Measurements from ENCODE around the gene AEN.

Gene AEN

GRCh38 chr15:88653200-88654064 lies 32.3 kb downstream of the AEN start:
- H4K5ac ChIP-seq (ENCODE audit: low read length) = no peak overlapping the region
- H3K9ac ChIP-seq (ENCODE audit: low read length) = no peak overlapping the region
- H3K4ac ChIP-seq (ENCODE audit: low read depth, low read length) = no peak overlapping the region
- no peak overlapping the region for H2AK5ac ChIP-seq (ENCODE audit: low read length)
- H3K56ac ChIP-seq (ENCODE audit: low read length) = no peak overlapping the region
- no peak overlapping the region for H3K4me3 ChIP-seq (ENCODE audit: low read length)
- no peak overlapping the region for H2BK120ac ChIP-seq (ENCODE audit: low read depth, low read length)
- H3K4me2 ChIP-seq (ENCODE audit: low read length) = no peak overlapping the region
- no peak overlapping the region for H4K8ac ChIP-seq (ENCODE audit: low read depth, low read length)
- H3K18ac ChIP-seq (ENCODE audit: low read length) = no peak overlapping the region
- no peaks in the 10 kb centered on the region for H3K36me3 ChIP-seq (ENCODE audit: control insufficient read depth, insufficient read depth, low read length)
- no peaks in the 10 kb centered on the region for H3K27me3 ChIP-seq (ENCODE audit: insufficient read depth, low read length, poor library complexity)
- H3K27ac ChIP-seq (ENCODE audit: low read depth, low read length) = no peak overlapping the region
- no peaks in the 10 kb centered on the region for H3K4me1 ChIP-seq (ENCODE audit: control insufficient read depth, low read depth, low read length)
- DNase-seq = no peak
- WGBS (ENCODE audit: extremely low coverage, insufficient coverage, low lambda C conversion rate) = no CpG with 5 or more reads among the region's 13 CpGs
- H2BK15ac ChIP-seq (replicated peaks; ENCODE audit: low read depth) = no peak overlapping the region
- H2BK5ac ChIP-seq (ENCODE audit: low read length) = no peak overlapping the region
- no peak overlapping the region for H3K23ac ChIP-seq (ENCODE audit: low read length)
- no peaks in the 10 kb centered on the region for H3K79me1 ChIP-seq (ENCODE audit: low read length)
- no peaks in the 10 kb centered on the region for H3K79me2 ChIP-seq (ENCODE audit: control insufficient read depth, insufficient read depth, low read length)

- Histone ChIP-seq H2AK5ac (ENCODE audit: low read length) (no peak overlapping the region), H3K4me2 (ENCODE audit: low read length) (no peak overlapping the region)
These were observed 33.4 kb downstream of the AEN start for GRCh38 chr15:88654430-88655102.

DNA sequence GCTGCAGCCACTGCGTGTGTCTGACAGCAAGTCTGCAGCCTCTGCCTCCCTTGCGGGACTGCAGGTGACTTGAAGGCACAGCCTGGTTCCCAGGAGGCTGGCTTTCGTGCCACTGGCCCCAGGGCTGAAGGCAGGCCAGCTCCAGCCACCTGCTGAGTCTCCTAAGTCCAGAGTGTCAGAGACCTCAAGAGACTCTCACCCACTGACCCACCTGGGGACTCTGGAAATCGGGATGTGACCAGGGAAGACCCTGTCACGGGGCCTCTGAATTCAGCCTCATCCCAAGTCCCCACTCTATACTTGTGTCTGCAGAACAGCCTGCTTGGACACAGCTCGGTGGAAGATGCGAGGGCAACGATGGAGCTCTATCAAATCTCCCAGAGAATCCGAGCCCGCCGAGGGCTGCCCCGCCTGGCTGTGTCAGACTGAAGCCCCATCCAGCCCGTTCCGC lies 34.0 kb downstream of the AEN start:
- H3K56ac ChIP-seq (ENCODE audit: low read length) = no peak overlapping the region
- no peak overlapping the region for H3K4me2 ChIP-seq (ENCODE audit: low read length)
- H3K36me3 ChIP-seq (ENCODE audit: control insufficient read depth, insufficient read depth, low read length) = no peaks in the 10 kb centered on the region
- H3K79me2 ChIP-seq (ENCODE audit: control insufficient read depth, insufficient read depth, low read length) = no peaks in the 10 kb centered on the region
- H3K4ac ChIP-seq (ENCODE audit: low read depth, low read length) = no peak overlapping the region
- no peak overlapping the region for H2AK5ac ChIP-seq (ENCODE audit: low read length)
- no peak overlapping the region for H3K18ac ChIP-seq (ENCODE audit: low read length)
- H3K4me3 ChIP-seq (ENCODE audit: low read length) = no peak overlapping the region
- H3K4me1 ChIP-seq (ENCODE audit: control insufficient read depth, low read depth, low read length) = no peaks in the 10 kb centered on the region
- H4K5ac ChIP-seq (ENCODE audit: low read length) = no peak overlapping the region
- H2BK120ac ChIP-seq (ENCODE audit: low read depth, low read length) = no peak overlapping the region
- no peaks in the 10 kb centered on the region for H3K79me1 ChIP-seq (ENCODE audit: low read length)
- no peaks in the 10 kb centered on the region for H3K27me3 ChIP-seq (ENCODE audit: insufficient read depth, low read length, poor library complexity)
- DNase-seq = no peak
- H2BK5ac ChIP-seq (ENCODE audit: low read length) = no peak overlapping the region
- no peak overlapping the region for H2BK15ac ChIP-seq (replicated peaks; ENCODE audit: low read depth)
- H3K27ac ChIP-seq (ENCODE audit: low read depth, low read length) = no peak overlapping the region
- H4K8ac ChIP-seq (ENCODE audit: low read depth, low read length) = no peak overlapping the region
- H3K9ac ChIP-seq (ENCODE audit: low read length) = no peak overlapping the region
- no peak overlapping the region for H3K23ac ChIP-seq (ENCODE audit: low read length)
- WGBS (ENCODE audit: extremely low coverage, insufficient coverage, low lambda C conversion rate) = no CpG with 5 or more reads among the region's 14 CpGs

More at GRCh38 chr15:88654430-88655102, 33.4 kb downstream of the AEN start:
- Histone ChIP-seq H3K27ac (ENCODE audit: low read depth, low read length) (no peak overlapping the region), H3K4me1 (ENCODE audit: control insufficient read depth, low read depth, low read length) (no peaks in the 10 kb centered on the region), H4K5ac (ENCODE audit: low read length) (no peak overlapping the region), H3K79me2 (ENCODE audit: control insufficient read depth, insufficient read depth, low read length) (no peaks in the 10 kb centered on the region), H2BK5ac (ENCODE audit: low read length) (no peak overlapping the region), H3K27me3 (ENCODE audit: insufficient read depth, low read length, poor library complexity) (no peaks in the 10 kb centered on the region), H3K56ac (ENCODE audit: low read length) (no peak overlapping the region), H3K4me3 (ENCODE audit: low read length) (no peak overlapping the region), H3K9ac (ENCODE audit: low read length) (no peak overlapping the region), H3K36me3 (ENCODE audit: control insufficient read depth, insufficient read depth, low read length) (no peaks in the 10 kb centered on the region), H2BK15ac (replicated peaks; ENCODE audit: low read depth) (no peak overlapping the region), H3K18ac (ENCODE audit: low read length) (no peak overlapping the region), H4K8ac (ENCODE audit: low read depth, low read length) (no peak overlapping the region), H3K23ac (ENCODE audit: low read length) (no peak overlapping the region), H3K4ac (ENCODE audit: low read depth, low read length) (no peak overlapping the region), H3K79me1 (ENCODE audit: low read length) (no peaks in the 10 kb centered on the region), H2BK120ac (ENCODE audit: low read depth, low read length) (no peak overlapping the region)
- WGBS (ENCODE audit: extremely low coverage, insufficient coverage, low lambda C conversion rate) = no CpG with 5 or more reads among the region's 18 CpGs
- DNase-seq = no peak

DNA sequence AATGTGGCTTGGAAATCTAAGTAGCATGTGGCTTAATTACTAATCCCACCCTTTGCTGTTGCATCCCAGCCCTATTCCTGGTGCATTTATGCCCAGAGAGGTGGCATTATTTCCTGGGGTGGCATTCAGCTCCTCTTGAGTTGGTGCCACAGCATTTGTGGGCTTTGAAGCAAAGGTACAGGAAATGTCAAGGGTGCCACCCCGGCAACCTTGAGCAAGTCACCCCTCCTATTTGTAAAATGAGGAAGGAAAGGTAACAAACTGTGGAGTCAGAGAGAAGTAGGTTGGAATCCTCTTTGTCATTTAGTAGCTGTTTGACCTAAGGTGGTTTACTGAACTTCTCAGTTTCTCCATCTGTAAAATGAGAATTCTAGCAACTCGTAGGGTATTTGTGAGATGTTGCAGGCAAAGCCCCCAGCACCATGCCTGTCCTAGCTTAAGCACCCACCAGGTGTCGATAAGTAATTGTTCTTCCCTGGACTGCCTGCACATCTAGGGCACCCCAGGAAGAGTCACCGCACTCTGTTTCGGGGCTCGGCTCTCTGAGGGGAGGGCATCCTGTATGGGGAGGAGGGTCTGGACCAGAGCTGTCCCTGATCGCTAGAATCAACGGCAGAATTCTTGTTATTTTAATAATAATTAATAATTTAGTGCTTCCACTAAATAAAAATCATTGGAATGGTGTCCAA lies 34.8 kb downstream of the AEN start:
- WGBS (ENCODE audit: extremely low coverage, insufficient coverage, low lambda C conversion rate) = no CpG with 5 or more reads among the region's 8 CpGs
- no peak overlapping the region for H3K18ac ChIP-seq (ENCODE audit: low read length)
- no peak overlapping the region for H3K4me3 ChIP-seq (ENCODE audit: low read length)
- H4K5ac ChIP-seq (ENCODE audit: low read length) = no peak overlapping the region
- no peak overlapping the region for H3K27ac ChIP-seq (ENCODE audit: low read depth, low read length)
- H2BK5ac ChIP-seq (ENCODE audit: low read length) = no peak overlapping the region
- no peak overlapping the region for H3K56ac ChIP-seq (ENCODE audit: low read length)
- H2AK5ac ChIP-seq (ENCODE audit: low read length) = no peak overlapping the region
- H3K4me1 ChIP-seq (ENCODE audit: control insufficient read depth, low read depth, low read length) = no peaks in the 10 kb centered on the region
- no peak overlapping the region for H3K4me2 ChIP-seq (ENCODE audit: low read length)
- DNase-seq = no peak
- H2BK120ac ChIP-seq (ENCODE audit: low read depth, low read length) = no peak overlapping the region
- no peak overlapping the region for H3K9ac ChIP-seq (ENCODE audit: low read length)
- H3K23ac ChIP-seq (ENCODE audit: low read length) = no peak overlapping the region
- H2BK15ac ChIP-seq (replicated peaks; ENCODE audit: low read depth) = no peak overlapping the region
- H3K79me1 ChIP-seq (ENCODE audit: low read length) = no peaks in the 10 kb centered on the region
- H3K4ac ChIP-seq (ENCODE audit: low read depth, low read length) = no peak overlapping the region
- H3K79me2 ChIP-seq (ENCODE audit: control insufficient read depth, insufficient read depth, low read length) = no peaks in the 10 kb centered on the region
- H4K8ac ChIP-seq (ENCODE audit: low read depth, low read length) = no peak overlapping the region
- H3K36me3 ChIP-seq (ENCODE audit: control insufficient read depth, insufficient read depth, low read length) = no peaks in the 10 kb centered on the region
- no peaks in the 10 kb centered on the region for H3K27me3 ChIP-seq (ENCODE audit: insufficient read depth, low read length, poor library complexity)

DNA sequence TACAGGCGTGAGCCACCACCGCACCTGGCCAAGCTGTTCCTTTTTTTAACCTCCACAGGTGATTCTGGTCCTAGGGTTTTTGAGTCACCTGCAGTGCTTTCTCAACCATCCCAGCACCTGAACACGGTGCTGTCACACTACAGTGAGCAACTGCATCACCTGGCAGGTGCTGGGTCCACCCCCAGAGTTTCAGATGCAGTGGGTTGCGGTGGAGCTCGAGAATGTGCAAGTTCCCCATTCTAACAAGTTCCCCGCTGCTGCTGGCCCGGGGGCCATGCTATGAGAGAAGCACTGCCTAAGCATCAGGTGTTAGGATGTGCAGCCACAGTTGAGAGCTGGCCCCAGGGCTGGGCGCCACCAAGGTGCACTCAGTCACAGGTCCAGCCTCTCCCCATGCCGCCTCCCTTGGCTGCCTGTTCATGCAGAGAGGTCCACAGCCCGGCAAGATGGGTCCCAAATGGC lies 35.7 kb downstream of the AEN start:
- no CpG with 5 or more reads among the region's 10 CpGs for WGBS (ENCODE audit: extremely low coverage, insufficient coverage, low lambda C conversion rate)
- Histone ChIP-seq H4K8ac (ENCODE audit: low read depth, low read length) (no peak overlapping the region), H4K5ac (ENCODE audit: low read length) (no peak overlapping the region), H3K27ac (ENCODE audit: low read depth, low read length) (no peak overlapping the region), H2AK5ac (ENCODE audit: low read length) (no peak overlapping the region), H3K56ac (ENCODE audit: low read length) (no peak overlapping the region), H3K4ac (ENCODE audit: low read depth, low read length) (no peak overlapping the region), H3K23ac (ENCODE audit: low read length) (no peak overlapping the region), H3K4me3 (ENCODE audit: low read length) (no peak overlapping the region), H3K4me1 (ENCODE audit: control insufficient read depth, low read depth, low read length) (no peaks in the 10 kb centered on the region), H3K36me3 (ENCODE audit: control insufficient read depth, insufficient read depth, low read length) (no peaks in the 10 kb centered on the region), H3K18ac (ENCODE audit: low read length) (no peak overlapping the region), H3K9ac (ENCODE audit: low read length) (no peak overlapping the region), H2BK5ac (ENCODE audit: low read length) (no peak overlapping the region), H3K27me3 (ENCODE audit: insufficient read depth, low read length, poor library complexity) (no peaks in the 10 kb centered on the region), H2BK120ac (ENCODE audit: low read depth, low read length) (no peak overlapping the region), H3K79me1 (ENCODE audit: low read length) (no peaks in the 10 kb centered on the region), H2BK15ac (replicated peaks; ENCODE audit: low read depth) (no peak overlapping the region), H3K79me2 (ENCODE audit: control insufficient read depth, insufficient read depth, low read length) (no peaks in the 10 kb centered on the region), H3K4me2 (ENCODE audit: low read length) (no peak overlapping the region)
- DNase-seq = no peak
